ACC112 (cell line): ENCODE results near the gene FSIP1.

Source experiments
- H2AFZ ChIP-seq: fragments of 200-600 bp; sonication (generic); one replicate; pipeline ENCODE4 v1.6.0; 2017; ENCODE audit warnings: antibody characterized with exemption, low read length; ENCODE audit not compliant: unreplicated experiment
- H3K27ac ChIP-seq: fragments of 200-600 bp; sonication (generic); 2 replicates; pipeline ENCODE4 v1.5.1; 2014; ENCODE audit warnings: low read depth, mild to moderate bottlenecking, antibody characterized with exemption, low read length, moderate library complexity
- H3K27me3 ChIP-seq: fragments of 200-600 bp; sonication (generic); 2 replicates; pipeline ENCODE4 v1.6.1; 2014; ENCODE audit warnings: mild to moderate bottlenecking, antibody characterized with exemption, low read length, moderate library complexity, mixed read lengths; ENCODE audit not compliant: insufficient read depth
- H3K36me3 ChIP-seq: fragments of 200-600 bp; sonication (generic); 2 replicates; pipeline ENCODE4 v1.6.1; 2016; ENCODE audit warnings: mild to moderate bottlenecking, antibody characterized with exemption, low read length, moderate library complexity, mixed read lengths; ENCODE audit not compliant: insufficient read depth
- H3K4me1 ChIP-seq: fragments of 200-600 bp; sonication (generic); one replicate; pipeline ENCODE4 v1.6.1; 2016; ENCODE audit warnings: low read length, mixed read lengths; ENCODE audit not compliant: insufficient read depth, unreplicated experiment, control insufficient read depth
- H3K4me3 ChIP-seq: fragments of 200-600 bp; sonication (generic); 2 replicates; pipeline ENCODE4 v1.5.1; 2014; ENCODE audit warnings: mild to moderate bottlenecking, low read depth, low read length
- H3K79me2 ChIP-seq: fragments of 200-600 bp; sonication (generic); one replicate; pipeline ENCODE4 v1.6.0; 2016; ENCODE audit warnings: low read length; ENCODE audit not compliant: control insufficient read depth, unreplicated experiment, insufficient read depth

Gene FSIP1

DNA sequence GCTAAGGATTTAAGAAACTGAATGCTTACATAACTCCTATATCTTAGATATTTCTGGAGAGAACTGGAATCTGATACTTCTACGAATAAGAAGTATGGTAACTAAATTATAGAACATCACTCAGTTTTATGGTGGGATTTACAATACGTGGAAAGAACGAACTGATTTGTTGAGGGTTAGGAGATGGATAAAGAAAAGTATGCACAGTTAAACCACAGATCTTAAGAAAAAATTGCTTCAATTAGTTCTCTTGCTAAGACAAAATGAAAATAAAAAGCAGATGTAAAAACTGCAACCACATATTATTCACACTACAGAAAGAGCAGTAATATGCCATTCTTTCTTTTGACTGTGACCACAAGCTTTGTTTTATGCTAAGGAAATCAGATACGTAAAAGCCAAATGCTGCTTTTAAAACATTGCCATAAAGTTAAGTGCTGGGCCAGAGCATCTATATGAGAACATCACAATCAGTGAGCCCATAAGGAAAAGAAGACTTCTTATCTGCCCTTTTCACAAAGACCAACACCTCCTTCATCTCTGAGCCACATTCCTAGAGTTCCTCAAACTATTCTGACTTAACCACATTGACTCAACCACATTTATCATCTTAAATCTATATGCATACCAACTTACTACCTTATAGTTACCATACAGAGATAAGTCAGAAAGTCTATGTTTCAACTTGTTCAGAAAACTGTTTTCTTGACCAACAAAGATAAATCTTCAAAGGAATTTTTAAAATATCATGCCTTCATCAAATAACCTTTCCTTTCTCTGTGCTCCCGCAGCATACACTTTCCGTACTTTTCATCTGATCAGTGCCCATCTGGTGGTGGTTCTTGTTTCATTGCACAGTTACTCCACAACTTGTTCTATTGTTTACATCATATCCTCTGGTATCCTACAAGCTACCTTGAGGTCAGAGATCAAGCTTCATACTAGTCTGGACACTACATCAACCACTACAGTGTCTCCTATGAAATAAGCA, 61.7 kb downstream of the FSIP1 start:
- Histone ChIP-seq H3K79me2 (no peaks in the 10 kb centered on the region), H3K27ac (no peak overlapping the region)

DNA sequence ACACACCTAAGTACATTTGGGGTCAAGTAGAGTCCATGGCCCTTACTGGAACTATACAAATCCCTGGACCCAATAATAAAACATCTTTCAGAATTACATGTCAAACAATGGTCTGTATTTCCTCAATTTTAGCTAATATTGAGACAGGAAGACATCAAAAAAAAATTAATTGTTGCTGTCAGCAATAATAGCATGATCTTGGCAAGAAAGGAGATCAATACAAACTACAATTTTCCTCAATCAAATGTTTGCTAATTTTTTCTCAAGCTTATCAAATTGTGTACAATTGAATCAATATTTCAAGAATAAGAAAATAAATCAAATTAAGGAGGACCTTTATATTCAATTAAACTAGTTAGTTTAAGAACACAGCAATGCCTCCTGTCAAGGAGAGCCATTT, 62.6 kb downstream of the FSIP1 start:
- Histone ChIP-seq H3K27ac (no peak overlapping the region), H2AFZ (no peak overlapping the region), H3K4me3 (no peak overlapping the region), H3K79me2 (no peaks in the 10 kb centered on the region), H3K36me3 (no peaks in the 10 kb centered on the region), H3K4me1 (peaks cover 5% of the 10 kb centered on the region), H3K27me3 (no peaks in the 10 kb centered on the region)

More for the DNA sequence above, 61.7 kb downstream of the FSIP1 start:
- H3K4me3 ChIP-seq: no peak overlapping the region
- peaks cover 5% of the 10 kb centered on the region for H3K4me1 ChIP-seq
- H2AFZ ChIP-seq: no peak overlapping the region
- H3K36me3 ChIP-seq: no peaks in the 10 kb centered on the region
- no peaks in the 10 kb centered on the region for H3K27me3 ChIP-seq

DNA sequence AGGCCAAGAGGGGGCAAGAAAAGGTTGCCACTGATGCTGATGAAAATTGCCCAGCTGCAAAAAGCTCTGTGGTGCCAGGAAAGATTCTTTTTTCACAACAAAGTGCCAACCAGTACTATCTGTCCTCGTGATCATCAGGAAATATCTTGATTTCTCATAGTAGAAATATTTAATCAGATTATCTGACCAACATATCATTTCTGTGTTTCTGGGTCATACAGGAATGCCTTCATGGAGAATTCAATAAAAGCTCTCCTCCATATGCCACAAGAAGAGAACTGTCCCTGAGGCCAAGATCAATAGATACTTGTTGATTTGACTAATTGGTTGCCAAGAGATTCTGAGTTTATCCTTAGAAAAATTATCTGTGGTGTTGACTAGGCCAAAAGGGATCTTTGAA, 63.5 kb downstream of the FSIP1 start:
- Histone ChIP-seq H3K27ac (no peak overlapping the region), H3K36me3 (no peaks in the 10 kb centered on the region), H3K27me3 (no peaks in the 10 kb centered on the region), H3K79me2 (no peaks in the 10 kb centered on the region), H2AFZ (no peak overlapping the region), H3K4me1 (peaks cover 5% of the 10 kb centered on the region), H3K4me3 (no peak overlapping the region)

DNA sequence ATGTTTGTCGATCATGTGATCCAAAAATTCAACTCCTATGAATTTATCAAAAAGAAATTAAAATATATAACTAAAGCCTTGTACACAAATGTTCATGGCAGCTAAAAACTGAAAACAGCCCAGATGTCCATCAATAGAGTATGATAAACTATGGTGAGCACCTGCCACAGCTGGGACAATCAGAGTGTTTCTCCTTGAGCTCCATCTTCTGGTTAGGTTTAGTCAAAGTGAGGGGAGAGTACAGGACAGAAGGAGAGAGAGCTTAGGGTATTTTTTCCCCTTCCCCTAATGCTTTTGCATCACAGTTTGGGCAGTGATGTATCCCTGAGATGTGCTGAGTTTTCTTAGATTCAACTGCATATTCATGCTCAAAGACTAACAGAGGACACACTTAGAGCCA, 65.5 kb downstream of the FSIP1 start:
- no peak overlapping the region for H3K4me3 ChIP-seq
- H2AFZ ChIP-seq: no peak overlapping the region
- peaks cover 5% of the 10 kb centered on the region for H3K4me1 ChIP-seq
- no peak overlapping the region for H3K27ac ChIP-seq
- H3K36me3 ChIP-seq: no peaks in the 10 kb centered on the region
- no peaks in the 10 kb centered on the region for H3K27me3 ChIP-seq
- no peaks in the 10 kb centered on the region for H3K79me2 ChIP-seq

GRCh38 chr15:39714251-39714650, 68.4 kb downstream of the FSIP1 start:
- Histone ChIP-seq H3K36me3 (no peaks in the 10 kb centered on the region), H3K4me1 (no peaks in the 10 kb centered on the region), H3K27me3 (no peaks in the 10 kb centered on the region)

DNA sequence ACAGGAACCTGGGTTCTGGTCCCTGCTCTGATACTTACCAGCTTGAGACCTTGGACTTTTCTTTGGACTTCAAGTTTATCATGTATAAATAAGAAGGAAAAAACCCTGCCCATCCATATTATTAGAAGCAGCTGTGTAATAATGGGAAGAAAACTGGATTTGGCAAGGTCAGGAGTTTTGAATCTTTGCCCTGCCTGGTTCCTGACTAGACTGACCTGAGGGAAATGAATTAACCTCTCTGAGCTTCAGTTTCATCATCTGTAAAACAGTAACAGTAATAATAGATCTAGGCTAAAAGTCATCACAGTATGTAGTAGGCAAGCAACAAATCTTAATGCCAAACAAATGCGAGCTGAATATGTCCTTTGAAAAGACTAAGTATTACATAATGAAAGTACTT, 68.8 kb downstream of the FSIP1 start:
- no peak overlapping the region for H3K4me3 ChIP-seq

More at GRCh38 chr15:39714251-39714650, 68.4 kb downstream of the FSIP1 start:
- no peak overlapping the region for H3K4me3 ChIP-seq
- H3K27ac ChIP-seq: no peak overlapping the region
- no peak overlapping the region for H2AFZ ChIP-seq
- no peaks in the 10 kb centered on the region for H3K79me2 ChIP-seq

DNA sequence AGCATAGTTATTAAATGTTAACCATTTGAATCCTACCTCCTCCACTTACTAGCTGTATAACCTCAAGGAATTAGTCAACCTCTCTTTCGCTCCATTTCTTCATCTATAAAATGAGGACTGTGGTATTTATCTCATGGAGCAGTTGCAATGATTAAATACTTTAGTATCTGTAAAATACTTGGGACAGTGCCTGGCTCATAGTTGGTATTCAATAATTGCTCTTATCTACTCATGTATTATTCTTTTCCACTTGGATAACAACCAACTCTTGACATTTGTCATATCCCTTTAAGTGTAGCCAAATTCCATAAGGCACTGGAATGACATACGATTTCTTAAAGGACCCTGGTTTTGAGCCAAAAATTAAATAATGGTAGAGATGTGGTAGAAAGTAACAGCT, 72.0 kb downstream of the FSIP1 start:
- H2AFZ ChIP-seq: no peak overlapping the region
- no peaks in the 10 kb centered on the region for H3K79me2 ChIP-seq
- no peaks in the 10 kb centered on the region for H3K36me3 ChIP-seq
- no peak overlapping the region for H3K4me3 ChIP-seq
- H3K27me3 ChIP-seq: no peaks in the 10 kb centered on the region
- H3K27ac ChIP-seq: no peak overlapping the region
- no peaks in the 10 kb centered on the region for H3K4me1 ChIP-seq

More for the DNA sequence above, 68.8 kb downstream of the FSIP1 start:
- Histone ChIP-seq H2AFZ (no peak overlapping the region), H3K27me3 (no peaks in the 10 kb centered on the region), H3K27ac (no peak overlapping the region), H3K4me1 (no peaks in the 10 kb centered on the region), H3K36me3 (no peaks in the 10 kb centered on the region), H3K79me2 (no peaks in the 10 kb centered on the region)

- Histone ChIP-seq H3K27ac (no peak overlapping the region), H3K36me3 (no peaks in the 10 kb centered on the region), H3K4me3 (no peak overlapping the region), H3K79me2 (no peaks in the 10 kb centered on the region), H3K4me1 (peaks cover under 1% of the 10 kb centered on the region), H2AFZ (no peak overlapping the region), H3K27me3 (no peaks in the 10 kb centered on the region)
Observed at GRCh38 chr15:39709941-39710340, 72.7 kb downstream of the FSIP1 start.

GRCh38 chr15:39706206-39706605, 76.4 kb downstream of the FSIP1 start:
- Histone ChIP-seq H3K4me1 (peaks cover 7% of the 10 kb centered on the region), H3K4me3 (no peak overlapping the region), H3K79me2 (no peaks in the 10 kb centered on the region), H3K27ac (no peak overlapping the region), H3K36me3 (no peaks in the 10 kb centered on the region), H2AFZ (no peak overlapping the region), H3K27me3 (no peaks in the 10 kb centered on the region)

GRCh38 chr15:39704689-39705088, 78.0 kb downstream of the FSIP1 start:
- H3K27ac ChIP-seq: peak overlapping the region; percentile 37
- H3K27me3 ChIP-seq: no peaks in the 10 kb centered on the region
- no peaks in the 10 kb centered on the region for H3K79me2 ChIP-seq
- H2AFZ ChIP-seq: peak overlapping the region; percentile 20
- H3K4me3 ChIP-seq: no peak overlapping the region
- peaks cover 7% of the 10 kb centered on the region for H3K4me1 ChIP-seq
- H3K36me3 ChIP-seq: no peaks in the 10 kb centered on the region

GRCh38 chr15:39704235-39704634, 78.4 kb downstream of the FSIP1 start:
- H3K36me3 ChIP-seq: no peaks in the 10 kb centered on the region
- peak overlapping the region; percentile 20 for H2AFZ ChIP-seq
- peak overlapping the region; percentile 37 for H3K27ac ChIP-seq
- H3K79me2 ChIP-seq: no peaks in the 10 kb centered on the region
- no peak overlapping the region for H3K4me3 ChIP-seq
- H3K4me1 ChIP-seq: peaks cover 7% of the 10 kb centered on the region
- no peaks in the 10 kb centered on the region for H3K27me3 ChIP-seq
